HepG2 (cell line): ENCODE measurements around the gene PLA2G4F. TPM values are rescaled to one million over a fixed set of nuclear protein-coding genes. Genes with fewer than 3 reads are reported as not detected.

Experiments used
- CENPT ChIP-seq: sonication (generic); formaldehyde crosslinking; IDR thresholded peaks from 2 replicates; pipeline ENCODE4 v1.8.0; 2022; ENCODE audit warnings: low read depth, mild to moderate bottlenecking, moderate library complexity, missing genetic modification reagents
- CHD4 ChIP-seq: fragments of 200-600 bp; sonication (generic); IDR thresholded peaks from 2 replicates; pipeline ENCODE4 v1.7.0; 2017; ENCODE audit warnings: mild to moderate bottlenecking, low read length, borderline replicate concordance
- CREM ChIP-seq, 2 experiments: sonication (generic) in 1 of 2; formaldehyde crosslinking in 1 of 2; IDR thresholded peaks; 2 replicates each; pipeline versions ENCODE4 v1.4.0 to v1.6.1; 2016 to 2020; ENCODE audit warnings: antibody characterized with exemption in 1 of 2, mild to moderate bottlenecking in 1 of 2, missing genetic modification reagents in 1 of 2
- FOXC1 ChIP-seq: sonication (generic); formaldehyde crosslinking; IDR thresholded peaks from 2 replicates; pipeline ENCODE4 v1.8.0; 2022; ENCODE audit warnings: mild to moderate bottlenecking, missing genetic modification reagents, borderline replicate concordance
- FOXM1 ChIP-seq: sonication (generic); formaldehyde crosslinking; IDR thresholded peaks from 2 replicates; pipeline ENCODE4 v1.5.0; 2020; ENCODE audit warnings: missing genetic modification reagents
- HNRNPK ChIP-seq: fragments of 200-400 bp; formaldehyde crosslinking; IDR thresholded peaks from 2 replicates; pipeline ENCODE4 v1.6.1; 2018; ENCODE audit warnings: low read length, low read depth, moderate library complexity, mild to moderate bottlenecking; ENCODE audit not compliant: poor library complexity, severe bottlenecking
- MED13 ChIP-seq: sonication (generic); formaldehyde crosslinking; IDR thresholded peaks from 2 replicates; pipeline ENCODE4 v1.5.0; 2020; ENCODE audit warnings: missing genetic modification reagents
- NR2F1 ChIP-seq, 2 experiments: fragments of 450-650 bp in 1 of 2; formaldehyde crosslinking in 1 of 2; IDR thresholded peaks; 2 replicates each; pipeline versions ENCODE4 v1.5.0 to v1.6.1; 2016 to 2020; ENCODE audit warnings: mild to moderate bottlenecking in 1 of 2, missing compliant biosample characterization in 1 of 2, missing genetic modification reagents in 1 of 2, moderate library complexity in 1 of 2
- YY1 ChIP-seq: IDR thresholded peaks from 2 replicates; pipeline ENCODE4 v1.6.1; 2011; ENCODE audit warnings: low read length, low read depth, moderate library complexity, mild to moderate bottlenecking; ENCODE audit not compliant: insufficient read depth, insufficient replicate concordance
- ZMYM2 ChIP-seq: sonication (generic); formaldehyde crosslinking; IDR thresholded peaks from 2 replicates; pipeline ENCODE4 v1.8.0; 2022; ENCODE audit warnings: mild to moderate bottlenecking, missing genetic modification reagents
- ZNF292 ChIP-seq: sonication (generic); formaldehyde crosslinking; IDR thresholded peaks from 2 replicates; pipeline ENCODE4 v1.8.1; 2022; ENCODE audit warnings: mild to moderate bottlenecking, low read depth, missing genetic modification reagents, borderline replicate concordance
- ZNF329 ChIP-seq: sonication (generic); formaldehyde crosslinking; IDR thresholded peaks from 2 replicates; pipeline ENCODE4 v1.9.0; 2021; ENCODE audit warnings: low read depth, mild to moderate bottlenecking, missing genetic modification reagents
- ZNF687 ChIP-seq: sonication (generic); formaldehyde crosslinking; IDR thresholded peaks from 2 replicates; pipeline ENCODE4 v1.5.1; 2020; ENCODE audit warnings: mild to moderate bottlenecking, missing genetic modification reagents, moderate library complexity
- ZSCAN21 ChIP-seq: sonication (generic); formaldehyde crosslinking; IDR thresholded peaks from 2 replicates; pipeline ENCODE4 v1.8.0; 2022; ENCODE audit warnings: mild to moderate bottlenecking, missing genetic modification reagents, moderate library complexity, borderline replicate concordance
- polyA plus RNA-seq, 8 experiments: library from polyadenylated mRNA; depleted of rRNA in 3 of 8; stranded (reverse) in 7 of 8; unstranded in 1 of 8; fragments of >200 nt; fragmentation: Illumina TruSeq in 4 of 8; extraction: Trizol in 4 of 8; gene quantifications; 2 replicates each; pipeline versions ENCODE4 v1.2.1 to v1.2.3, GENCODE V29; 2011 to 2016; ENCODE audit warnings: low read depth in 4 of 8, missing spikeins in 1 of 8, mixed read lengths in 1 of 8; ENCODE audit not compliant: insufficient read depth in 1 of 8
- total RNA-seq, 5 experiments: library from RNA; depleted of rRNA; stranded (reverse); fragments of >200 nt; fragmentation: Illumina TruSeq; extraction: Trizol; gene quantifications; 2 replicates each; pipeline ENCODE4 v1.2.3, GENCODE V29; 2016; ENCODE audit warnings: low read depth in 1 of 5
- TF ChIP-seq, protein P1 (sequence below): sonication (generic); formaldehyde crosslinking; IDR thresholded peaks from 2 replicates; pipeline ENCODE4 v1.9.0; 2021; ENCODE audit warnings: mild to moderate bottlenecking, missing genetic modification reagents
- TF ChIP-seq, protein P2 (sequence below): sonication (generic); formaldehyde crosslinking; IDR thresholded peaks from 2 replicates; pipeline ENCODE4 v1.8.1; 2023; ENCODE audit warnings: missing genetic modification reagents, mild to moderate bottlenecking, borderline replicate concordance

PLA2G4F gene
- total and polyA plus RNA-seq, 2 of the 13 experiments (the other 11 are each of a cell fraction or from before 2014, with no cell fraction given) = 0.07 TPM; not detected in 1

- TF ChIP-seq CENPT (no peak), CREM (IDR thresholded peaks at IDR 0.05) (no peak), CREM (CRISPR knock-in tag; IDR thresholded peaks at IDR 0.05) (no peak), HNRNPK (no peak), ZSCAN21 (CRISPR knock-in tag) (no peak), NR2F1 (CRISPR knock-in tag; IDR thresholded peaks at IDR 0.05) (0 out of 4 replicates have a peak, but pooled peaks of 1 of the 2 experiments have one; percentile 43), FOXC1 (CRISPR knock-in tag) (no peak), ZNF687 (CRISPR knock-in tag) (no peak), FOXM1 (no peak), ZMYM2 (CRISPR knock-in tag) (no peak), ZNF292 (no peak), YY1 (no peak), CHD4 (no peak), ZNF329 (CRISPR knock-in tag) (no peak), MED13 (no peak)
- TF ChIP-seq, protein P1, sequence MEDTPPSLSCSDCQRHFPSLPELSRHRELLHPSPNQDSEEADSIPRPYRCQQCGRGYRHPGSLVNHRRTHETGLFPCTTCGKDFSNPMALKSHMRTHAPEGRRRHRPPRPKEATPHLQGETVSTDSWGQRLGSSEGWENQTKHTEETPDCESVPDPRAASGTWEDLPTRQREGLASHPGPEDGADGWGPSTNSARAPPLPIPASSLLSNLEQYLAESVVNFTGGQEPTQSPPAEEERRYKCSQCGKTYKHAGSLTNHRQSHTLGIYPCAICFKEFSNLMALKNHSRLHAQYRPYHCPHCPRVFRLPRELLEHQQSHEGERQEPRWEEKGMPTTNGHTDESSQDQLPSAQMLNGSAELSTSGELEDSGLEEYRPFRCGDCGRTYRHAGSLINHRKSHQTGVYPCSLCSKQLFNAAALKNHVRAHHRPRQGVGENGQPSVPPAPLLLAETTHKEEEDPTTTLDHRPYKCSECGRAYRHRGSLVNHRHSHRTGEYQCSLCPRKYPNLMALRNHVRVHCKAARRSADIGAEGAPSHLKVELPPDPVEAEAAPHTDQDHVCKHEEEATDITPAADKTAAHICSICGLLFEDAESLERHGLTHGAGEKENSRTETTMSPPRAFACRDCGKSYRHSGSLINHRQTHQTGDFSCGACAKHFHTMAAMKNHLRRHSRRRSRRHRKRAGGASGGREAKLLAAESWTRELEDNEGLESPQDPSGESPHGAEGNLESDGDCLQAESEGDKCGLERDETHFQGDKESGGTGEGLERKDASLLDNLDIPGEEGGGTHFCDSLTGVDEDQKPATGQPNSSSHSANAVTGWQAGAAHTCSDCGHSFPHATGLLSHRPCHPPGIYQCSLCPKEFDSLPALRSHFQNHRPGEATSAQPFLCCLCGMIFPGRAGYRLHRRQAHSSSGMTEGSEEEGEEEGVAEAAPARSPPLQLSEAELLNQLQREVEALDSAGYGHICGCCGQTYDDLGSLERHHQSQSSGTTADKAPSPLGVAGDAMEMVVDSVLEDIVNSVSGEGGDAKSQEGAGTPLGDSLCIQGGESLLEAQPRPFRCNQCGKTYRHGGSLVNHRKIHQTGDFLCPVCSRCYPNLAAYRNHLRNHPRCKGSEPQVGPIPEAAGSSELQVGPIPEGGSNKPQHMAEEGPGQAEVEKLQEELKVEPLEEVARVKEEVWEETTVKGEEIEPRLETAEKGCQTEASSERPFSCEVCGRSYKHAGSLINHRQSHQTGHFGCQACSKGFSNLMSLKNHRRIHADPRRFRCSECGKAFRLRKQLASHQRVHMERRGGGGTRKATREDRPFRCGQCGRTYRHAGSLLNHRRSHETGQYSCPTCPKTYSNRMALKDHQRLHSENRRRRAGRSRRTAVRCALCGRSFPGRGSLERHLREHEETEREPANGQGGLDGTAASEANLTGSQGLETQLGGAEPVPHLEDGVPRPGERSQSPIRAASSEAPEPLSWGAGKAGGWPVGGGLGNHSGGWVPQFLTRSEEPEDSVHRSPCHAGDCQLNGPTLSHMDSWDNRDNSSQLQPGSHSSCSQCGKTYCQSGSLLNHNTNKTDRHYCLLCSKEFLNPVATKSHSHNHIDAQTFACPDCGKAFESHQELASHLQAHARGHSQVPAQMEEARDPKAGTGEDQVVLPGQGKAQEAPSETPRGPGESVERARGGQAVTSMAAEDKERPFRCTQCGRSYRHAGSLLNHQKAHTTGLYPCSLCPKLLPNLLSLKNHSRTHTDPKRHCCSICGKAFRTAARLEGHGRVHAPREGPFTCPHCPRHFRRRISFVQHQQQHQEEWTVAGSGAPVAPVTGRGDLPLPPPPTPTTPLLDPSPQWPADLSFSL (CRISPR knock-in tag) = no peak
- TF ChIP-seq, protein P2, sequence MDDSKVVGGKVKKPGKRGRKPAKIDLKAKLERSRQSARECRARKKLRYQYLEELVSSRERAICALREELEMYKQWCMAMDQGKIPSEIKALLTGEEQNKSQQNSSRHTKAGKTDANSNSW (CRISPR knock-in tag) = no peak
Measured at GRCh38 chr15:42194513-42194912, 38.1 kb upstream of the PLA2G4F start (continued).
